ENCODE results near the gene GPRIN2.
"Not testable (repeated sequence)": the region's sequence is repeated elsewhere in the genome, so short reads cannot be mapped to it uniquely, and the experiment has no call there.

Gene GPRIN2

DNA sequence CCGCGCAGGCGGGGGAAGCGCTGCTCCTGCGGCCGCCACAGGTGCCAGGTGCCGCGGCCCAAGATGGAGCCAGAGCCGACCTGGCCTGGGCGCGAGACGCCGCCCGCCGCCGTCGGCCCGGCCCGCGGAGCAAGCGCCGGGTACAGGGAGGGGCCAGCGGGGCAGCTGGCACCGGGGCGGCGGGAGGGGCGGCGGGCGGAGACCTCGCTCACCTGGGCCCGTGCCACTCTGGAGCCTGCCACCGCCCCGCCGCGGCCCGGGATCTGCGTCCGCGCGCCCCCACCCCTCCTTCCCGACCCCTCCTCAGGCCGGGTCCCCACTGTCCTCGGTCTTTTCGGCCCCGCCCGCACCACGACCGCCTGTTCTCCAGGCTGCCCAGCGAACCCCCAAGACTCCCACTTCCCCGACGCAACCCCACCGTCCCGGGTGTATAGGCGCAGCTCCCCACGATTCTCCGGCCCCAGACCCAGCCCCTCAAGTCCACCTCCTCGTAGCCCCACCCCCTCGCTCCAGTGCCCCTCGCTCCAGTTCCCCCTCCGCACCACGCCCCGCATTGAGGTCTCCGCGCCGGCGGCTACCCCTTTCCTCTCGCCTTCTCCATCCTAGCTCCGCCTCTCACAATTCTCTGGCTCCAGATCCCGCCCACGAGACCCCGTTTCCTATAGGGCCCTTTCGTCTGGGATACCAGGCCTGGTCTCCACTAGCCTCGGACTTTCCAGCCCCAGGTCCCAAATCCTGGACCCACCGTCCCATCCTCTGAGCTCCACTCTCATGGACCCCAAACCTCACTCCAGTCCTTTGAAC is at the start of gene GPRIN2:
Gene GPRIN2, minus strand, starts transcription at position 144 of the 804 bp plus-strand sequence. CDS start 5,922 bp downstream, outside the sequence.
- no peak for DNase-seq

DNA sequence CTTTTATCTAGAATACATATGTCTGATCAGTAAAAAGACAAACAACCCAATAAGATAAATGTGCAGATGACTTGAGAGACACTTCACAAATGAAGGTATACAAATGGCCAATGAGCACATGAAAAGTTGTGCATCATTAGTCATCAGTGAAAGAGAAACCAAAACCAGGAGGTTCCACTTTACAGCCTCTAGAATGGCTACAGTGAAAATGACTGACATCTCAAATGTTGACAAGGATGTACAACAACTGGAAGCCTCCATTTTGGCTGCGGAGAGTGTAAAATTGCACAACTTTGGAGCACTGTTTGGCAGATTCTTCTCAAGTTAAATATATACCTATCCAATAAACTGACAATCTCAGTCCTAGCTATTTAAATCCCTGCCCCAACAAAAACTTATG is 44.1 kb upstream of the GPRIN2 start:
- not testable (repeated sequence) for DNase-seq

DNA sequence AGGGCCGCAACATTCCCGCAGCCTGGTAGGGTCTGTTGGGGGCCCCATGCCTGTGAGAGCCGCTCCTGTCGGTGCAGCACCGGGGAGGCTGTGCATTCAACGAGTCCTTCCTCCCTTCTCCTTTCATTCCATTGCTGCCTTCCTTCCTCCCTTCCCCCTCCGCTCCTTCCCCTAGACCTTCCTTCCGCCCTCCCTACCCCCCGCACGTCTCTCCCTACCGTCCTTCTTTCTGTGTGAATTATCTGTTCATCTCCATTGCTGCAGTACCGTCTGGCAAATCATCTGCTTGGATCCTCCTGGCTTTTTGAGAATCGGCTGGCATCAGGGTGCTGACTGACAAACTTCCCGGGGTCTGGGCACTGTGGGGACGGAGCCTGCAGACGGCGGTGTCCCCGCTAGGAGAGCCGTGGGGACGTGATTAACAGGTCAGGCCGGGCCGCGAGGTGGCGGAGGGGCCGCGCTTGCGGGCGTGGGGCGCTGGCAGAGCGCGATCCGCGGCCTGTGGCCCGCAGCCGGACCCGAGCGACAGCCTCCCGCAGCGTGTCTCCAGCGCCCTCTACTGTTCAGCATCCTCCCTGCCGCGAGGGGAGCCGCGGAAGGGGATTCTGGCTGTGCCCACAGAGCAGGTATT is 41.3 kb upstream of the GPRIN2 start:
- DNase-seq: peak; percentile 39 to 54

DNA sequence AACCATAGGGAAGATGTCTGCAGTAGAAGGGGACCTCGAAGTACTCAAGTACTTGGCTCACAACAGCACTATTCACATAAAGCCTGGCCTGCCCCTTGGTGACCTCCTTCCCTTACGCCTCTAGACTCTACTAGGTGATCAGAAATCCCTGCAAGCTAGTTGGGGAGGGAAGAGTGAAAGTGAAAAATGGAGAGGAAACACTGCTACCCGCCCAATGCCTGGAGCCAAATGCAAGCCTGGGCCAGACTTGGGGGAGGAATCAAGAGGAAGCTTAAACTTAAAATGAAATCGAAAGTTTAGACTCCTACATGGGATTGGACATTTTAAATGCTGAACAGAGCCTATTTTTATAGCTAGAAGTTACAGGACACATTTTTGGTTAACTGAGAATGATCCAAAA is 40.1 kb upstream of the GPRIN2 start:
- DNase-seq: not testable (repeated sequence)

DNA sequence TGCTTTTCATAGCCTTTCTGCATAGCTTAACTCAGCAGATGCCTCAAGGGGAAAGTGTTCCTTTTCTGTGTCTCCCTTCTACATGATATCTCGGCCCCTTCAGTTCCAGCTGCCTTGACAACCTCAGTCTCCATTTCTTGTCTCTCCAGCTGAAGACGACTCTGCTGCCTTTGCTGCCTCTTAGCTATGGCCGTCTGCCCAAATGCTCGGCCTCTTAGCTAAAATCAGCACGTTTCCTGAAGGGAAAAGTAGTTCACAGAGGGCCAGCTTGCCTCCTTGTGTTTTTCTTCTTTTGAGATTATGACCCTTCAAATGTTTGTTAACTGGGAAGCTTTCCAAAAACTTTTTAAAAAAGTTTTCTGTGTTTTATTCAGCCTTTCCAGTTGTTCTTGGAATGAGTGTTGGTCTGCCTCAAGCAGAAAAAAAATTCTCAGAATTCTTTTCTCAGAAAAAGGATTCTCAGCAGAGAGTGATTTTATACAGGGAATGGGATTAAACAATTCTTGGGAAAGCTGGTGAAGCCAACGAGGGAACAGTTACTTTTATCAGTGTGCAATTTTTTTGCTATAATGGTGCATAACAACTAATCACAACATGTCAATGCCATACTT is 38.1 kb upstream of the GPRIN2 start:
- DNase-seq: not testable (repeated sequence)

DNA sequence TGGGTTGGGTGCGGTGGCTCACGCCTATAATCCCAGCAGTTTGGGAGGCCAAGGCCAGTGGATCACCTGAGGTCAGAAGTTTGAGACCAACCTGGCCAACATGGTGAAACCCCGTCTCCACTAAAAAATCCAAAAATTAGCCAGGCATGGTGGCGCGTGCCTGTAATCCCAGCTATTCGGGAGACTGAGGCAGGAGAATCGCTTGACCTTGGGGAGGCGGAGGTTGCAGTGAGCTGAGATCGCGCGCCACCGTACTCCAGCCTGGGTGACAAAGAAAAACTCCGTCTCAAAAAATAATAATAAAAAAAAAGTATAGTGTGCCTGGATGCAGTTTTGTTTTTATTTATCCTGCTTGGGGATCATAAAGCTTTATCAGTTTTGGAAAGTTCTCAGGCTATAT is 36.8 kb upstream of the GPRIN2 start:
- DNase-seq: not testable (repeated sequence)

DNA sequence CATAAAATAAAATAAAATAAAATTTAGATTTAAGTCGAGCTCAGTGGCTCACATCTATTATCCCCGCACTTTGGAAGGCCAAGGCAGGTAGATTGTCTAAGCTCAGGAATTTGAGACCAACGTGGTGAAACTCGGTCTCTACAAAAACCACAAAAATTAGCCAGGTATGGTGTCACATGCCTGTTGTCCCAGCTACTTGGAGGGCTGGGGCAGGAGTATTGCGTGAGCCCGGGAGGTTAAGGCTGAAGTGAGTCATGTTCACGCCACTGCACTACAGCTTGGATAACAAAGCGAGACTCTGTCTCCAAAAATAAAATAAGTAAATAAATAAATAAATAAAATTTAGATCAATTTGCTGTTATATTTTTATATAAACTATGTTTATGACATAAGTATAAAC is 34.6 kb upstream of the GPRIN2 start:
- not testable (repeated sequence) for DNase-seq

GRCh38 chr10:46589589-46589988 is 33.1 kb upstream of the GPRIN2 start:
- DNase-seq: not testable (repeated sequence)

DNA sequence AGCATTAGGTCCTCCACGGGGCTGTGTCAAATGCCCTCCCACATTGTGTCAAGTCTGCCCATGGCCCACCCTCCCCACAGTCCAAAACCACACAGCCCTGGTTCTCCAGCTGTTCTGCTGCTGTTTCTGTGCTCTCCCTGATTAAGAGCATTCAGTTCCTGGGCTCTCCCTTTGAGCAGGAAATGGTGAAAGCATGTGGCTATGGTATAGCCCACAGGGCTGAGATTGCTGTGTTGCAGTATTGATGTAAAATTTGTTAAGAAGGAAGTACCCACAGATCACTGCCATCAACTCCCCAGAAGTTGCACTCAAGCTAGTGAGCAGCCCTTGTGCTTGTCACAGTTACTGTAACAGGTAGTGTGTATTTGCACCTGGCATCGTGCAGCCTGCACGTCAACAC is 31.8 kb upstream of the GPRIN2 start:
- not testable (repeated sequence) for DNase-seq

GRCh38 chr10:46587546-46587945 is 31.1 kb upstream of the GPRIN2 start:
- DNase-seq: not testable (repeated sequence)

DNA sequence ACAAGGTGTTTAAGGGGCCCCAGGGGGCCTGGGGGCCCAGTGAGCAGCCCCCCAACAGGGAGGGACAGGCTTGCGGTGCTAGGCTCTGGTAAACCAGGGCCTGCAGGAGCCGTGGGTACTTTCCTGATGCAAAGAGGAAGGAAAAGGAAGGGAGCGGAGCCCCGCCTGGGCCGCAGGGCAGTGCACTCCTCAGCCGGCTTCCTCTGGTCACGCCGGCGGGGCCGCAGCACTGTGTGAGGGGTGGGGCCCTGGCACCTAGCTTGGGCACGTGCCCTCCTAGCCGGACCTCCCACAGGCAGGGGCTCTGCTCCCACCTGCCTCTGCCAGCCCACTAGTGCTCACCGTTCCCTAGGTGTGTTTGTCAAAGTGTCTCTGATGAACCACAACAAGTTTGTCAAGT is 28.8 kb upstream of the GPRIN2 start:
- DNase-seq: not testable (repeated sequence)

DNA sequence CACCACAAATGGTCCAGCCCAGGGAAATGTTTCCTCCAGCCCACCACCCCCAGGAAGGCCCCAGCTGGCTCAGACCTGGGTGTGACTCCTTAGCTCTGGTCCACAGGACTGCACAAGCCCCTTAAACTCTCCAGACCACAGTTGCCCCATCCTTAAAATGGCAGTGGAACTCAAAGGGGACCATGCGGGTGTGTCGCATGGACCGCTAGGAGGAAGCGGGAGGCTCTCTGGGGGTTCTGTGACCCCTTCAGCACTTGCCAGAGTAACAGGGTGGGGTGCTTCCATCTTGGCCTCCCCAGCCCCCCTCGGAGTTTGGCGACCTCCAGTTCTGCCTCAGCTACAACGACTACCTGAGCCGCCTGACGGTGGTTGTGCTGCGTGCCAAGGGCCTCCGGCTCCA is 27.7 kb upstream of the GPRIN2 start:
- not testable (repeated sequence) for DNase-seq

- not testable (repeated sequence) for DNase-seq
Measured at GRCh38 chr10:46582568-46582967, 26.1 kb upstream of the GPRIN2 start.

GRCh38 chr10:46581997-46582396 is 25.5 kb upstream of the GPRIN2 start:
- not testable (repeated sequence) for DNase-seq

DNA sequence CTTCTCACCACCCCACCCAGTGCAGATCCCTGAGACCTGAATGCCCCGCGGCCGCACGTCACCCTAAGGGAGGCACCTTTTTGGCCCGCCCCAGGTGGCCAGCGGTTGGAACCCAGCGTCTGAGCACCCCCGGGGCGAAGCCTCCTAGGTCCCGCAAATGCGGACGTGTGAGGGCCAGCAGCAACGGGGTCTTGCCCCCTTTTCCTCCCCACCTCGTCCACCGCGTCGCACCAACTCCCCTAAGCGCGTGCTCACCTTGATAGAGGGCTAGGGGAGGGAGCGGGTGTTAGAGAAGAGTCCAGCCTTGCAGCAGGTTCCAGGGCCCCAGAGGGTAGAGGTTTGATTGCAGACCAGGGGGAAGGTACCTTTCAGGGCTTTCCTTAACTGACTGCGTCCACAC is 22.9 kb upstream of the GPRIN2 start:
- not testable (repeated sequence) for DNase-seq

GRCh38 chr10:46578474-46579178 is 22.2 kb upstream of the GPRIN2 start, which contains the start of gene SYT15:
SYT15 (plus strand) TSS chr10:46579128; CDS start chr10:46579169, 41 bp downstream.
- not testable (repeated sequence) for DNase-seq

DNA sequence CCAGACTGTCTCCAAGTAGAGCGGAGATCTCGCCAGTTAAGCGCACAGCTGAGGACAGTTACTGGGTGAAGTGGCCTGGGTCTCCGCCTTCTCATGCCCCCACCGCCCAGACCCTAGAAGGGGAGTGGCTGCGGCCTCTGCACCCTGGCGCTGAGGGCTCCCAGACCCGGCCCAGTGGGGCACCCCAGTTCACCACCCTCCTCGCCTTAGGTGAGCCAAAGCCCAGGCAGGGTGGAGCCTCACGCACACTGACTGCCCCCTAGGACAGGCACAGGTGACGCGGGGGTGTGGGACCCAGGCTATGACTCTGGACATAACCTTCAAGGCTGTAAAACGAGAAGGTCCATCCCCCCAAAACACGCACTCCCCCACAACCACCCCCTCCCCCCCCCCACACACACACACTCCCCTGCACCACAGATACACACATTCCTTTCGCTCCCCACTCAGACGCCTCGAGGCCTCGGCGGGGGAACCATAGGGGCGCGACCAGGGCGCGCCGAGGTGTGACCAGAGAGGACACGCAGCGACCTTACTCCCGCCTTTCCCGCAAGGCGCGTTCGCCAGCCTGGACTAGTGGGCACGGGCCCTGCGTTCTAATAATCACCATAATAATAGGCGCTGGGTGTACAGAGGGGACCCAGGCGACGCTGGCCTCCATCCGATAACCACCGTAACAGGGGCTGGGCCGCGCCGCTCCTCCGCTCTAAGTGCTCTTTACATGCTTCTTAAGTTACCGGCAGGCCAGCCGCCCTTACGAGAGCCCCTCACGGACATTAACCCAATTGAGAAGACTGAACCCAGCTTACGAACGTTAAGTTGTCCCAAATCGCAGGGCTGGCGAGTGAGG is 21.4 kb upstream of the GPRIN2 start:
- not testable (repeated sequence) for DNase-seq

GRCh38 chr10:46573884-46574283 is 17.4 kb upstream of the GPRIN2 start:
- not testable (repeated sequence) for DNase-seq

DNA sequence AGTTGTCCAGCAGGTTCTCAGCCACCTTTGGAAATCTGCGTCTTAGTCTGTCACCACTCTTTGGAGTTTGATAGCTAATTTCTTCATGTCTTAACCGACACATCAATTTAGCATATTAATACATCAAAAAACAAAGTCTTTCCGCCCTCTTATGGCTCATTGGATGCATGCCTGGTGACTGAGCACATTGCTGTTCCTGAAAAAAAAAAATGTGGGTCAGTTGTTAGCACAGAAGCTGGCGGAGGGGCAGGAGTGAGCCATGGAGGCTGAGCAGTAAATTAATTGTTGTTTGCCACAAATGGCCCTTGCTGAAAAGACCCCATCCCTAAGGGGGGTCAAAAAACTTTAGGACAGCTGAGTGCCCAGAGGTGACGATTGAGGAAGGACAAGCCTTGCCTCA is 16.9 kb upstream of the GPRIN2 start:
- not testable (repeated sequence) for DNase-seq

GRCh38 chr10:46572765-46573164 is 16.3 kb upstream of the GPRIN2 start:
- DNase-seq: not testable (repeated sequence)

GRCh38 chr10:46570655-46571054 is 14.2 kb upstream of the GPRIN2 start:
- not testable (repeated sequence) for DNase-seq

DNA sequence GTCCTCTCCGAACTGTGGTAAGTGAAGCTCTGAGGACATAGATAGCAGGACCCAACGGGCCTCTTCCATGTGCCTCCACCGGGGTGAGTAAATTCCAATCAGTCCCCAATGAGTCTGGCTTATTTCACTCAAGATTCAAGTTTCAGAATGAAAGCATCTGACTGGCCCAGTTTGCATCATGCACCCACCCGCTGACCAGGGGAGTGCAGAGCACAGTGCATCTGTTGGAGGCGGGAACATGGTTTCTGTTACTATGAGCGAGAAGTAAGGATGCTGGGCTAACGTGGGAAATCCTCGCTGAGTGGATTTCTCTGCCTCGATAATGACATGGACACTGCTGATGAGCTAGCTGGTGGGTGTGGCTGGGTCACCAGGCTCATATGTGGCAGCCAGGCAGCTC is 10.7 kb upstream of the GPRIN2 start:
- DNase-seq: not testable (repeated sequence)

All from CD4-positive, alpha-beta T cell treated with Interleukin-4 for 1 hour (primary cell).